ENCODE data around the gene KCNQ1.

The KCNQ1 gene

GRCh38 chr11:2538951-2539350 lies 94.1 kb downstream of the KCNQ1 start:
- no peaks in the 10 kb centered on the region for H3K27me3 Mint-ChIP-seq
- no peaks in the 10 kb centered on the region for H3K36me3 Mint-ChIP-seq
- no peak overlapping the region for H3K4me3 Mint-ChIP-seq
- peaks cover 18% of the 10 kb centered on the region for H3K4me1 Mint-ChIP-seq
- no peak overlapping the region for H3K27ac Mint-ChIP-seq
- no peaks in the 10 kb centered on the region for H3K9me3 Mint-ChIP-seq

GRCh38 chr11:2539371-2540222 lies 94.8 kb downstream of the KCNQ1 start:
- H3K4me3 Mint-ChIP-seq: no peak overlapping the region
- peaks cover 19% of the 10 kb centered on the region for H3K4me1 Mint-ChIP-seq
- no peak overlapping the region for H3K27ac Mint-ChIP-seq
- H3K36me3 Mint-ChIP-seq: no peaks in the 10 kb centered on the region
- no peaks in the 10 kb centered on the region for H3K9me3 Mint-ChIP-seq
- H3K27me3 Mint-ChIP-seq: no peaks in the 10 kb centered on the region

GRCh38 chr11:2540223-2540991 lies 95.6 kb downstream of the KCNQ1 start:
- no peak overlapping the region for H3K27ac Mint-ChIP-seq
- H3K36me3 Mint-ChIP-seq: no peaks in the 10 kb centered on the region
- H3K4me1 Mint-ChIP-seq: peaks cover 27% of the 10 kb centered on the region
- H3K4me3 Mint-ChIP-seq: no peak overlapping the region
- H3K9me3 Mint-ChIP-seq: no peaks in the 10 kb centered on the region
- no peaks in the 10 kb centered on the region for H3K27me3 Mint-ChIP-seq

GRCh38 chr11:2540992-2541680 lies 96.3 kb downstream of the KCNQ1 start:
- H3K36me3 Mint-ChIP-seq: no peaks in the 10 kb centered on the region
- no peaks in the 10 kb centered on the region for H3K27me3 Mint-ChIP-seq

GRCh38 chr11:2541881-2542361 lies 97.1 kb downstream of the KCNQ1 start:
- no peaks in the 10 kb centered on the region for H3K36me3 Mint-ChIP-seq
- no peaks in the 10 kb centered on the region for H3K27me3 Mint-ChIP-seq
- H3K4me1 Mint-ChIP-seq: peaks cover 36% of the 10 kb centered on the region
- H3K9me3 Mint-ChIP-seq: no peaks in the 10 kb centered on the region
- no peak overlapping the region for H3K27ac Mint-ChIP-seq
- H3K4me3 Mint-ChIP-seq: no peak overlapping the region

More at GRCh38 chr11:2540992-2541680, 96.3 kb downstream of the KCNQ1 start:
- H3K27ac Mint-ChIP-seq: no peak overlapping the region
- H3K4me3 Mint-ChIP-seq: no peak overlapping the region
- peaks cover 35% of the 10 kb centered on the region for H3K4me1 Mint-ChIP-seq
- no peaks in the 10 kb centered on the region for H3K9me3 Mint-ChIP-seq

- Mint-ChIP-seq H3K4me1 (peaks cover 36% of the 10 kb centered on the region), H3K4me3 (no peak overlapping the region), H3K27me3 (no peaks in the 10 kb centered on the region), H3K36me3 (no peaks in the 10 kb centered on the region), H3K9me3 (no peaks in the 10 kb centered on the region), H3K27ac (no peak overlapping the region)
Observed at GRCh38 chr11:2542406-2542805, 97.6 kb downstream of the KCNQ1 start.

- no peak overlapping the region for H3K4me3 Mint-ChIP-seq
- H3K9me3 Mint-ChIP-seq: no peaks in the 10 kb centered on the region
- H3K4me1 Mint-ChIP-seq: peaks cover 49% of the 10 kb centered on the region
- H3K27ac Mint-ChIP-seq: no peak overlapping the region
- no peaks in the 10 kb centered on the region for H3K27me3 Mint-ChIP-seq
- no peaks in the 10 kb centered on the region for H3K36me3 Mint-ChIP-seq
Observed at GRCh38 chr11:2547806-2548205, 103.0 kb downstream of the KCNQ1 start.

- no peak overlapping the region for H3K27ac Mint-ChIP-seq
Observed at GRCh38 chr11:2548596-2548995, 103.8 kb downstream of the KCNQ1 start.

GRCh38 chr11:2549080-2549479 lies 104.3 kb downstream of the KCNQ1 start:
- Mint-ChIP-seq H3K36me3 (no peaks in the 10 kb centered on the region), H3K27ac (no peak overlapping the region)

More at GRCh38 chr11:2548596-2548995, 103.8 kb downstream of the KCNQ1 start:
- Mint-ChIP-seq H3K27me3 (no peaks in the 10 kb centered on the region), H3K36me3 (no peaks in the 10 kb centered on the region), H3K4me3 (no peak overlapping the region), H3K4me1 (peaks cover 47% of the 10 kb centered on the region), H3K9me3 (no peaks in the 10 kb centered on the region)

GRCh38 chr11:2549491-2549875 lies 104.7 kb downstream of the KCNQ1 start:
- Mint-ChIP-seq H3K4me1 (peaks cover 43% of the 10 kb centered on the region), H3K9me3 (no peaks in the 10 kb centered on the region), H3K4me3 (no peak overlapping the region), H3K27ac (no peak overlapping the region), H3K27me3 (no peaks in the 10 kb centered on the region), H3K36me3 (no peaks in the 10 kb centered on the region)

More at GRCh38 chr11:2549080-2549479, 104.3 kb downstream of the KCNQ1 start:
- H3K9me3 Mint-ChIP-seq: no peaks in the 10 kb centered on the region
- no peaks in the 10 kb centered on the region for H3K27me3 Mint-ChIP-seq
- no peak overlapping the region for H3K4me3 Mint-ChIP-seq
- H3K4me1 Mint-ChIP-seq: peaks cover 43% of the 10 kb centered on the region

- Mint-ChIP-seq H3K27me3 (no peaks in the 10 kb centered on the region), H3K27ac (no peak overlapping the region), H3K4me1 (peaks cover 38% of the 10 kb centered on the region), H3K4me3 (no peak overlapping the region), H3K9me3 (no peaks in the 10 kb centered on the region), H3K36me3 (no peaks in the 10 kb centered on the region)
Observed at GRCh38 chr11:2549876-2550605, 105.2 kb downstream of the KCNQ1 start.

- Mint-ChIP-seq H3K27me3 (no peaks in the 10 kb centered on the region), H3K36me3 (no peaks in the 10 kb centered on the region), H3K27ac (no peak overlapping the region), H3K4me1 (peaks cover 33% of the 10 kb centered on the region), H3K4me3 (no peak overlapping the region), H3K9me3 (no peaks in the 10 kb centered on the region)
Observed at GRCh38 chr11:2550606-2550970, 105.8 kb downstream of the KCNQ1 start.

- no peak overlapping the region for H3K4me3 Mint-ChIP-seq
- H3K27ac Mint-ChIP-seq: no peak overlapping the region
- no peaks in the 10 kb centered on the region for H3K36me3 Mint-ChIP-seq
- no peaks in the 10 kb centered on the region for H3K9me3 Mint-ChIP-seq
- H3K4me1 Mint-ChIP-seq: peaks cover 27% of the 10 kb centered on the region
- no peaks in the 10 kb centered on the region for H3K27me3 Mint-ChIP-seq
Observed at GRCh38 chr11:2551131-2551530, 106.3 kb downstream of the KCNQ1 start.

GRCh38 chr11:2552210-2552609 lies 107.4 kb downstream of the KCNQ1 start:
- H3K36me3 Mint-ChIP-seq: peaks cover 3% of the 10 kb centered on the region
- H3K27me3 Mint-ChIP-seq: no peaks in the 10 kb centered on the region
- no peak overlapping the region for H3K4me3 Mint-ChIP-seq
- H3K4me1 Mint-ChIP-seq: peaks cover 35% of the 10 kb centered on the region
- no peaks in the 10 kb centered on the region for H3K9me3 Mint-ChIP-seq
- H3K27ac Mint-ChIP-seq: no peak overlapping the region

- Mint-ChIP-seq H3K36me3 (peaks cover 3% of the 10 kb centered on the region), H3K27me3 (no peaks in the 10 kb centered on the region), H3K4me3 (no peak overlapping the region), H3K9me3 (no peaks in the 10 kb centered on the region), H3K4me1 (peaks cover 37% of the 10 kb centered on the region), H3K27ac (no peak overlapping the region)
Observed at GRCh38 chr11:2553198-2553597, 108.4 kb downstream of the KCNQ1 start.

Measured in activated naive CD4-positive, alpha-beta T cell treated with anti-CD3 and anti-CD28 coated beads, Interleukin-2, amount 50 U/mL, for 24 hours (primary cell).